SHP77 (cell line): ENCODE measurements around the gene DOCK10.

Experiments used
- DNase-seq, 2 experiments: peaks; one replicate each; lab custom pipeline; 2025; lab: John Stamatoyannopoulos, UW

The DOCK10 gene

DNA sequence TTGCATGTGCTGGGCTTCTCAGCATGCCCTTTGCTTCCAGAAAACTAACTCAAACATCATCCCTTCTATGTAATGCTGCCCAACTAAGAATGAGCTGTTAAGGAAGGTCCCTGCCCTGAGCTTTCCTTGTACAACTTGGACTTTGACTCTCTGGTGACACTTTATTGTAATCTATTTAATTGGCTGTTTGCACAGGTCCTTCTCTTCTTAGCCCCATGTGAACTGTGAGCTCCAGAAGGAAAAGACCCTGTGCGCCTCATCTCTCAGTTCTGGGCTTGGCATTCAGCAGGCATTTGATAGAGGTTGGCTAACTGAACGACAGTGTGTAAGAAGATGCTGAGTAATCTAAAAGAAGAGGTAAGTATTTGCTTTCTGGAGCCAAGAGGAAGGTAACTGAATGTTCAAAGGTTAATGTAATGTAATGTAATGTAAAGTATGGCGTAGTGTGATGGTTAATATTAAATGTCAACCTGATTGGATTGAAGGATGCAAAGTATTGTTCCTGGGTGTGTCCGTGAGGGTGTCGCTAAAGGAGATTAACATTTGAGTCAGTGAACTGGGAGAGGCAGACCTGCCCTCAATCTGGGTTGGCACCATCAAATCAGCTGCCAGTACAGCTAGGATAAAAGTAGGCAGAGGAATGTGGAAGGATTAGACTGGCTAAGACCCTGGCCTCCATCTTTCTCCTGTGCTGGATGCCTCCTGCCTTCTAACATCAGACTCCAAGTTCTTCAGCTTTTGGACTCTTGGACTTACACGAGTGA lies 265.3 kb downstream of the DOCK10 start:
- no peak for DNase-seq

DNA sequence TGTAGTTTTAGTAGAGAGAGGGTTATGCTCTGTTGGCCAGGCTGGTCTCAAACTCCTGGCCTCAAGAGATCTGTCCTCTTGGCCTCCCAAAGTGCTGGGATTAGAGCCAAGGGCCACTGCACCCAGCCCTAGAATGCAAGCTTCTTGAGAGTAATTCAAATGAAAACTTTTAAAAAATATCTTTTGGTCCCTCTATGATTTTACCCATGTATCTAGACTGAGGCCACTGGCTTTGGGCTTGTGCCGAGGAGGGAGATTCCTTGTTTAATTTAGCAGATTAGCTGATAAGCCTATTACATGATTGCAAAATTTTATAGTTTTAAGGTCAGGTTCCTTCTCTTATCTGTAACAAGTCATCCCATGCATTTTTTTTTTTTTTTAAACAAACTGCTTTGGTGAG lies 266.6 kb downstream of the DOCK10 start:
- DNase-seq = no peak

DNA sequence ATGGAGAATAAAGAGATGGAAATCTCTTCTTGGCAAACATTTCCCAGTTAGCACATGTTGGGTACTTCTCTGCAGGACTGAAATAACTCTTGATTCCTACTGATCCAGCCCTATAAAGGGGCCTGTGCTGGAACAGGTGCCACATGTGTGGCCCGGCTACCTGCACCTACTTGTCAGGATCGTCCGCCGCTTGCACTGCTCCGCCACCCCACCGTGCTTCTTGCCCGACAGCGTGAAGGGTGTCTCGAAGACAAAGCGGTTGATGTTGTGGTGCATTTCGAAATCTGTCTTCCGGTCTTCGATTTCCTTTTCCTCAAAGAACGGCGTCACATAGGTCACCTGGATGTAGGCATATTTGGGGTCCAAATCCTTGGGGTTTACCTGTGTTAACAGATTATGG lies 267.5 kb downstream of the DOCK10 start:
- DNase-seq = no peak

DNA sequence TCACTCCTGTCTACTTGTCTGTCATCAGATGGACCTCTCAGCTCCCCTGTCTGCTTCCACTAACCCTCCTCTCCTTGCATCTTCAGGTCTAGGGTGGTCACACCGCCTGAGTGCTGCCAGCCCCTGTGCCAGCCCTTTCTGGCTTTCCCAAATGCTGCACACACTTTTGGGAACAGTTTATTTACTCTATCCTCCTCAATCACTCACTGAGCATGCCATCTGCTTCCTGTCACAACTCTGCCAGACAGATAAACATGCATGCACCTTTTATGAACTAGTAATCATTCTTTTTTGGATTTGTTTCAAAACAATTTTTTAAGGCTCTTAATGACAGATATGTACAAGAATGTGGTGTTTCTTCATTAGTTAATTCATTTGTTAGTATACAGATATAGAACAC lies 269.8 kb downstream of the DOCK10 start:
- DNase-seq = peak; percentile 5 to 6

DNA sequence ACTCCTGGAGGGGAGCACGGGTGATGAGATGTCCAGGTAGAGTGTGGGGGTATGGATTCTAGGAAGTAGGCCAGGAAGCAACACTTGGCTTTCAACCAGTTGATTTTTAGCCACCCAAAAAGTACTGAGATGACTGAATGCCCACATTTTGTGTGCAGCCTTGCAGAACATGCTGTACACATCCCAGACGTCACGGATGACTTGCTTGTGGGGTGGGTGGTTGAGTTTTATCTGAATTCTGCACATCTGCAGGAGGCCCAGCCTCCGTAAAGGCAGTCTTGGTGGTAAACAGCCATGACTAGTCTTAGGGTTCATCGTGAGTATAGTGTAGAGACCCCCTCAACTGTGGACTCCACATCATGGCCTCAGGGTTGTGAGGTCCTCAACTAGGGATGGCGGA lies 272.8 kb downstream of the DOCK10 start:
- DNase-seq = no peak

DNA sequence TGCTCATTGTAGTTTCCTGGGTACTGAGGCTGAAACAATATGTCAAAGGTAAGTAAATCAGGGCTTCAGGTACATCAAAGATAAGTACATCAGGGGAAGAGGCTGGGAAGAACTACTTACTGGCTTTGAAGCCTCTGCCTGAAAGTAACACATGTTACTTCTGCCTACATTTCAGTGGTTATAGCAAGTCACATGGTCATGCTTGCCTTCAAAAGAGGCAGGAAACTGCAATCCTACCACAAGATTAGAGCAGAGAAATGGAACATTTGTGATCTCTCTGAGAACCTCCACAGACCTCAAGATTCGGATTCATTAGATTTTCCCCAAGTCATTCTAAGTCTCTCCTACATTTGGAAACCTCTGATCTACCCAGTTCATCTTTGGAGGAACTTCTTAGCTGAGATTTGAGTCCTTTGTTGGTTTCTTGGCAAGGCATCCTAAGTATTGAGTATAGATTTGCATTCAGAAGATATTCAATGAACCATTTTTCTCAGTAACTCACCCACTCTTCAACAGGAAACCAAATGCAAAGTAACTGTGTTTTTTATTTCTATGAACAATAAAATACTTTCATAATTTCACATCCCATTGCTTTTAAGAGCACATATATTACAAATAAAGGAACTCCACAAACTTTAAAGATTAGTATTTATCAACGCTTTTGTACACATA lies 277.6 kb downstream of the DOCK10 start:
- DNase-seq = no peak

DNA sequence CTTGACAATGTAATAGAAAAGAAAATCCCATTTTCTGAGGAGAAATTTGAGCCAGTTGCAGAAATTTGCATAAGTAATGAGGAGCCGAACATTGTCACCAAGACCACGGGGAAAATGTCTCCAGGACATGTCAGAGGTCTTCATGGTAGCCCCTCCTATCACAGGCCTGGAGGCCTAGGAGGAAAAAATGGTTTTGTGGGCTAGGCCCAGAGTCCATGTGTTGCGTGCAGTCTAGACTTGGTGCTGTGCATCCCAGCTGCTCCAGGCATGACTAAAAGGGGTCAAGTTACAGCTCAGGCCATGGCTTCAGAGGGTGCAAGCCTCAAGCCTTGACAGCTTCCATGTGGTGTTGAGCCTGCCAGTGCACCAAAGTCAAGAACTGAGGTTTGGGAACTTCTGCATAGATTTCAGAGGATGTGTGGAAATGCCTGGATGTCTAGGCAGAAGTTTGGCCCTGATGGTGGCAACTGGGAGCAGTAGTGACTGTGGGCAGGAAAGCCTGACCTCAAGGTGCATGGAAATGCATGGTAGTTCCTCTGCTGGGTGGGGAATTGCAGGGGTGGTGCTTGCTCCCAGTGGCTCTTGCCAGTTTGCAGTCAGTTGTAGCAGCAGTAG lies 284.2 kb downstream of the DOCK10 start:
- DNase-seq = no peak

DNA sequence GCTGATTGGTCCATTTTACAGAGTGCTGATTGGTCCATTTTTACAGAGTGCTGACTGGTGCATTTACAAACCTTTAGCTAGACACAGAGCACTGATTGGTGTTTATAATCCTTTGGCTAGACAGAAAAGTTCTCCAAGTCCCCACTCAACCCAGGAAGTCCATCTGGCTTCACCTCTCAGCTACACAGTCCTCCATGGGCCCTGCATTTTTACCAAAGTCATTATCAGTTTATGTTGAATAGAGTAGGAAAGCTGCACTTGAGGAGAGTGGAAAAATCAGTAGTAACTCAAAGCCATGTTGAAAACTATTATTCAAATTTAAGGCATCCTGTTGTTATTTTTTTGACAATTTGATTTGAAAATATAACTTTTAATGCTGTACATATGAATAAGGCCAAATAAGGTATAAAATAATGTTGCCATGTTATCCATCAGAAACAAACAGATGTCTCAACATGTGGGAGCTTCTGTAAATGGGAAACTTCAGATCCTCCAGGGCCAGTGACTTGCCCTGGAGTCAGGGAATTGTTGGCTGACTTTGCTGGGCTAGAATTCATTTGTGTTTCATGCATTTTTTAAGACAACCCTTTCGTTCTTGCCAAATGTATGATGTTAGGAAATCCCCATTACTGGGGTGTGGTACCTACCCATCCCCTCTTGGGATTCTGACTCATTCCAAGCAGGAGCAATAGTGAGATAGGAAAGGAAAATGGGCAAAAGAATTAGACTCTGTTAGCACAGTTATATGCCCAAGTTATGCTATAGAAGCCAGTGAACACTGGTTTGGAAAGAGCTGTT lies 288.3 kb downstream of the DOCK10 start:
- DNase-seq = no peak

DNA sequence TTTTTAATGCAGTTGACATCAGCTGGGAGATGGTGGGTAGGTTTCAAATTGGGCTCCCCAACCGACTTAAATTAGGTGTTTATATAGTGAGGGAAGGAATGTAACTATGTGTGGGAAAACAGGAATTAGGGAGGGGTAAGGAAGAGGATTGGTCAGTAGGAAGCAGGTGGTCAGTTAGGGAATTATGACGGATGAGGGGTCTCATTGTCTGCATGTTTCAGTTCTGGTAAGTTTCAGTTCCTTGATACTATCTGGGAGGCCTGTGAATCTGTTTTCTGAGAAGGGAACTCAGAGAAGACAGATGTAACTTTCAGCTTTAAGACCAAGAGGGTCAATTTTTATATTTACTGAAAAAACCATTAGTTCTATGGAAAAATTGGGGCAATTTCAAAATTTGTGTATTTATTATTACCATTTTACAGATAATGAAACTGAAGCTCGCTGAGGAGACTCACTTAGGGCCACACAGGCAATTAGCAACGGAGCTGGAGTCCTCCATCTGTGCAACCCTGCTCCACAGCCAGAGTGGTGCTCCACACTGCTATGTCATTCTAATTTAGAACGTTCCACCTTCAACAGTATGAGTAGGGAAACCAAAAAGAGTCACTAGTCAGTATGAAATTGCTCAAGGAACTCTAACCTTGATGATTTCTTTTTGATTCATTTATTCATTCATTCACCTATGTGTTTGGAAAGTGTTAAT lies 290.1 kb downstream of the DOCK10 start:
- DNase-seq = no peak

DNA sequence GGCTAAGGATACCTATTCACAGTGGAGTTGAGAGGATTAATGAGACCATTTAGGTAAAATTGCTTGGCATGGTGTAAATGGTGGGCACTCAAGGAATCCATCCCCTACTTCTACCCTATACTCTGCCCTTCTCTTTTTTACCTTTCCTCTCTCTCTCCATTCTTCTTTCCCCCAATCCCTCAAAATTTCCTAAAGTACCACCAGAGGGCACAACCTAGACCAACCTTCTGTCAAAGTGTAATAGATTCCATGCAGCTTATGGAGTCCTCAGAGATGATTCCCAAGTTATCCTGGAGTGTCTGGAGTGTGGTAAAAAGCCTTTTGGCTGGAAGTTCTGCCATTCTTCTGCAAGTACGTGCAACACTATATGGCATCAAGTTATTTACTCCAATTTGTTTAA lies 293.1 kb downstream of the DOCK10 start:
- DNase-seq = no peak

DNA sequence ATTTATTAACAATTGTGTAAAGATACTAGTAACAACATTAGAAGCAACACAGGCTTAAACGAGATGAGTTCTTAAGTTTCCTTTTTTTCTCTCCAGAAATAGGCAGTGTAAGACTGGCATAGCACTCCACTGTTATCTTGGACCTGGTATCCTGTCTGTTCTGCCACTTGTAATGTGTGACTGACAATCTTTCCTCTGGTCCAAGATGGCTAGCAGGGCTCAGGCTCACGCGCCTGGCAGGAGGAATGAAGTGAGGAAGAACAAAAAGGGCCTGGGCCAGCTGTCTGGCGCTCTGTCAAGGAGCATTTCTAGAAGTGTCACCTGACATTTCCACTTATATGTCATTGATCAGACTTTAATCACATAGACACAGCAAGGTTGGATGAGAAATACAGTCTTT lies 294.5 kb downstream of the DOCK10 start:
- no peak for DNase-seq

DNA sequence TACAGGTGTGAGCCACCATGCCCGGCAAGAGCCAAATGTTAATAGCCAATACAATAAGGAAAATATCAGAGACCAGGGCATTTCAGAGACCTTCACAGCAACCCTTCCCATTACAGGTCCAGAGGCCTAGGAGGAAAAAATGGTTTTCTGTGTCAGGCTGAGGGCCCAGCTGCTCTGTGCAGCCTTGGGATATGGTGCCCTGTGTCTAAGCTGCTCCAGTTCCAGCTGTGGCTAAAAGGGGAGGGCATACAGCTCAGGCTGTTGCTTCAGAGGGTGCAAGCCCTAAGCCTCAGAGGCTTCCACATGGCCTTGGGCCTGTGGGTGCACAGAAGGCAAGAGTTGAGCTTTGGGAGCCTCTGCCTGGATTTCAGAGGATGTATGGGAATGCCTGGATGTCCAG lies 306.0 kb downstream of the DOCK10 start:
- no peak for DNase-seq

DNA sequence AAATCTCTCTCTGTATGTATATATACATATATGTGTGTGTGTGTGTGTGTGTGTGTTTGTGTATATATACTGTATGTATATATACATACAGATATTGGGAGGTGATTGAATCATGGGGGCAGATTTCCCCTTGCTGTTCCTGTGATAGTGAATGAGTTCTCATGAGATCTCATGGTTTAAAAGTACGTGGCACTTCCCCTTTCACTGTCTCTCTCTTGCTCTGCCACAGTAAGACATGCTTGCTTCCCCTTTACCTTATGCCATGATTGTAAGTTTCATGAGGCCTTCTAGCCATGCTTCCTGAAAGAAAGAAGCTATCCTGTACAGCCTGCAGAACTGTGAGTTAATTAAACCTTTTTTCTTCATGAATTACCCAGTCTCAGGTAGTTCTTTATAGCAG lies 307.3 kb downstream of the DOCK10 start:
- DNase-seq = no peak

DNA sequence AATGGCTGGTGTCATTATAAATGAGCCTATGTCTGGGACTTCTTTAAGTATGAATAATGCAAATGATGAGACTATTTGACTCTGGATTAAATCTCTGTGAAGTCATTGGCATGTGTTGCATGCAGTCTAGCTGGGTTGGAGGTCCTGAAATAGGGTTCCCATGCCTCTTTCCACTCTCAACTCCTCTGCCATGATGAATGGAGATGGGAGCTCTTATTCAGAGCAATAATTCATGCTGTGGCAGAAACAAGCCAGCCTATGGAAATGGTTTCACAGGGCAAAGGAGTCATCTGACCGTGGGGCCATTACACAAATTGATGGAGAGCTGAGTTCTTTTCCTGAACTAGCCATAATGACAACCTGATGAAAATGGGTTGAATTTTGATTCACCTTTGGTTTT lies 310.6 kb downstream of the DOCK10 start:
- DNase-seq = no peak

DNA sequence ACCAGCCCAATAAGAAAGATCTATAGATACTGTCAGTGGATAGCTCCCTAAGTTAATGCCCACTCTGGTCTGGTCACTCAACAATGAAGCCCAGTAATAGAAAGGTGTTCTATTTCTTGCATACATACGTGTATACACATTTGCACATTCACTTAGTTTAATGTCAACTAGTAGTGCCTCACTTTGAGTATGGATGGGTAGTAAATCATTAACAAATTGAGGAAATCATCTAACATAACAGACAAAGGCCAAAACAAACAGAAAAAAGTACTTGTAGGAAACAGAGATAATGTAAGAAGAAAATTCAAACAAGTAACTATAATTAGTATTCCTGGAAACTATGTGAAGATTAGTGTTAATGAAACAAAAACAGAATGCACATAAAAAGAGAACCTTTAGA lies 312.8 kb downstream of the DOCK10 start:
- no peak for DNase-seq

DNA sequence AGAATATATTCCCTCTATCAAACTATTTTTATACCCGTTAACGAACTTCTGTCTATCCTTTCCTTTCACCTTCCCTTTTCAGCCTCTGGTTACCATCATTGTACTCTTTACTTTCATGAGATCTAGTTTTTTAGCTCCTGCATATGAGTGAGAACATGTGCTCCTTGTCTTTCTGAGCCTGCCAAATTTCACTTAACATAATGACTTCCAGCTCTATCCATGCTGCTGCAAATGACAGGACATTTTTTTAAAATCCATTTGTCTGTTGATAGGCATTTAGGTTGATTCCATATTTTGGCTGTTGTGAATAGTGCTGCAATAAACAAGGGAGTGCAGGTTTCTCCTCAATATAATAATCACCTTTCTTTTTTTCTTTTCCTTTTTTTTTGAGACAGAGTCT lies 317.9 kb downstream of the DOCK10 start:
- no peak for DNase-seq

DNA sequence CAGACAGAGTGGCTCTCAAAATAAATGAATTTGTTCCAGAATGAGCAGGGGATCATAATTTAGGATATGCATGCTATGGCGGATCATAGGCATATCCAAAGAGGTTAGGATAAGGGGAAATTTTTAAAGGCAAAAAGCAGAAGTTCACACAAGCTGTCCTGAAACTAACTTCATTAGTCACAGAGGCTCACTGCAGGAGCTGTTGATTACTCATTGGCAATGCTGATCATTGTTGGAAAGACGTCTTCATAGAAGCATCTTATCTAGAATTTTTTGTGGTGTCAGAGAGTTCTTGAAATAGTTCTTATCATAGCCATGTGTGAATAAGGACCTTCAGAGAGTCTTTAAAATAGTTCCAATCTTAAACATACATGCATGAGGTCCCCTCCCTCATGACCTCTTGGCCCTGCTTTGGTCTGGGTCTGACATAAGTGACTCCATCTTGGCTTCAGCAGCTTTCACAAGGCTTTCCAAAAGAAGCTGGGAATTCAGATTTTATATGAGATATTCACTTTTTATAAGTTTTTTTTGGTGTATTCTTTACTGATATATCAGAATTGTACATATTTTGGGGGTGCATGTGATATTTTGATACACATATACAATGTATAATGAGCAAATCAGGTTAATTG lies 318.6 kb downstream of the DOCK10 start:
- no peak for DNase-seq

DNA sequence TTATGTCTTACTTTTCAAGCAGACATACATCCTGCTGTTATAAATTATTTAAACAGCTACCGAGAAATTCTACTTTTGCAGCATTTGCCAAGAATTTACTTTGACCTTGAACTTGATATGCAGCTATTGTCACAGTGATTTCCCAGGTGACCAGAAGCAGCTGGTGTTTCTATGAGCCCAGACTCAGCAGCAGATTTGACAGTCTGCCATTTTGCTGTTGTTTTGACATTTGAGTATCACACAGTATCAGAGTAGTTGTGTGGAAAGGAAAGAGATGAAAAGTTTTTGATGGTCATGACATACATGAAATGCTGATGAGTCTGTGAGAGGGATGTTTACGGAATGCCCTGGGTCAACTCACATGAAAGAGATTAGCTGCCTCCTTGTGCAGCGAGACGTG lies 319.5 kb downstream of the DOCK10 start:
- no peak for DNase-seq

DNA sequence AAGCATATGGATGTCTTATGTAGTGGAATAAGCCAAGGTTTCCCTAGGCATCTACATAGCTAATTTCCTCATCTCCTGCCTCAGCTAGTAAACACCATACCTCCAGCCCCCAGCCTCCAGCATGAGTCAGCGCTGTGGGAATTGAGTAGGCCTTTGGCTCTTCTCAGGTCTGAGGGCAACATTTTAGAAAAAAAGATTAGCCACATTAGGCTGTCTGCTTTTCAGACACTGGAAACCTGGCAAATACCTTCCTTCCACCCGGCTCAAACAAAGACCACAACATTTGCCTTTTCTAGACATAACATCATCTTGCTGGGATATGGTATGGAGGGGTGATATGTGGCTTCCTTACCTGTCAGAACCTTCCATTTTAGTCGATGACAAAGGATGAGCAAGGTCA lies 320.0 kb downstream of the DOCK10 start:
- DNase-seq = no peak

DNA sequence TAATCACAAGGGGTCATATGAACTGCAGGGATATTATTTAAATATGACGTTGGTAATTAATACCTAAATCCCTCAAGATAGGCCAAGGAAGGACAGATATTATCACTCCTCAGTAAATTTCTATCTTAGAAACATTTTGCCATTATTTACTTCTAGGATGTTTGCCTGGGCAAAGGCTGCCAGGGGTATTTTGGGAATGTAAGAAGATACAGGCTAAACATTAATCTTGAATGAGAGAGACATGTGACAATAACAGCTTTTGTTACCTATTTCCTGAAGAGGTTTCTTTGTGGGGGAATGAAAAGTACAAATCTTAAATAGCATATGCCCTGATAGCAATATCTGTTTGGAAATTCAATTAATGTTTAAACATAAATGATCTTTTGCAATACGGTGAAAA lies 325.3 kb downstream of the DOCK10 start:
- no peak for DNase-seq

DNA sequence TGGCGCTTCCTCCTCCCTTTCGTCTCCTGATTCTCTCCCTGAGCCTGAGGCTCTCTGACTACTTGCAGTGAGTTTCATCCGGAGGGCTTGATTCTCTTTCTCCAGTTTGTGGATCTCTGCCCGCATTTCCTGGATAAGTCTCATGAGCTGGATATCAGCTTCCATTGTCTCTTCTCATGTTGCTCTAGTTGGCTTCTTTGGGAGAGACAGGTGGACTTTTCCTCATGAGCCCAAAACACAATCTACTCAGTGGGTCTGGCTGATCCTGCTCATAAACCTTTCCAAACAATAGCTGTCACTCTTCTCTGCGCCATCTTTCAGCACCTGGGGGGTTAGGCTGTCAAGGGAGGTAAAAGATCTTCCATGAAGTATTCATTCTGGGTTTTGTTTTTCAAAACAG lies 326.1 kb downstream of the DOCK10 start, which contains the start of gene CCDC195:
Gene CCDC195, minus strand, starts transcription at position 165 of the 400 bp plus-strand sequence. Its CDS starts 0 bp downstream, at position 165.
- DNase-seq = no peak
